Measurements from ENCODE around the gene RSPRY1.
A peak's percentile ranks its signal among the peaks of the same experiment; 100 is the strongest.

The RSPRY1 gene

DNA sequence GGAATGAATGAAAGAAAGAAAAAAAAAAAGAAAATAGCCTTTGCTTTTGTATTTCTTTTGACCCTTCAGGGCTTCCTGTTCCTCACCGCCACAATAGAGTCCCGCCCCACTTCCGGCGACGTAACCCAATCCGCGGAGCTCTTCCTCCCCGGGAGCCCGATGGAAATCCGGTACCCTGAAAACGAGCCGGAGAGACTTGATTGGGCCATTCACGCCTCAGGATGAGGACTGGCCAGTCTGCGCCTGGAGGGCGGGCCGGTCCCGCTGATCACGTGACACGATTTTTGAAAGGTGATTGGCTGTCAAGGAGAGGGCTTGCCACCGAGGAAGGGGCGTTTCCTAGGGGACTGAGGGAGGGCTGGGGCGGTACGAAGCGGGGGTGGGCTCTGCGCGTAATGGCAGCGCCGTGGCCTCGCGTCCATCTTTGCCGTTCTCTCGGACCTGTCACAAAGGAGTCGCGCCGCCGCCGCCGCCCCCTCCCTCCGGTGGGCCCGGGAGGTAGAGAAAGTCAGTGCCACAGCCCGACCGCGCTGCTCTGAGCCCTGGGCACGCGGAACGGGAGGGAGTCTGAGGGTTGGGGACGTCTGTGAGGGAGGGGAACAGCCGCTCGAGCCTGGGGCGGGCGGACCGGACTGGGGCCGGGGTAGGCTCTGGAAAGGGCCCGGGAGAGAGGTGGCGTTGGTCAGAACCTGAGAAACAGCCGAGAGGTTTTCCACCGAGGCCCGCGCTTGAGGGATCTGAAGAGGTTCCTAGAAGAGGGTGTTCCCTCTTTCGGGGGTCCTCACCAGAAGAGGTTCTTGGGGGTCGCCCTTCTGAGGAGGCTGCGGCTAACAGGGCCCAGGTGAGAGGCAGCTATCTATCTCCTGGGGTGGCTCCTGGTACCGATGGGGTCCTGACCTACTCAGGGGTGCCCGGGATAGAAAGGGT lies at the start of gene RSPRY1, which contains the start of gene PSME3IP1:
TSS of gene RSPRY1 (plus strand) at position 385 of the 927 bp plus-strand sequence. CDS start 18,330 bp downstream, outside the sequence.
TSS of gene PSME3IP1 (minus strand) at position 95 of the 927 bp plus-strand sequence. CDS start 12,185 bp downstream, outside the sequence.
- peak; percentile 97 for DNase-seq

DNA sequence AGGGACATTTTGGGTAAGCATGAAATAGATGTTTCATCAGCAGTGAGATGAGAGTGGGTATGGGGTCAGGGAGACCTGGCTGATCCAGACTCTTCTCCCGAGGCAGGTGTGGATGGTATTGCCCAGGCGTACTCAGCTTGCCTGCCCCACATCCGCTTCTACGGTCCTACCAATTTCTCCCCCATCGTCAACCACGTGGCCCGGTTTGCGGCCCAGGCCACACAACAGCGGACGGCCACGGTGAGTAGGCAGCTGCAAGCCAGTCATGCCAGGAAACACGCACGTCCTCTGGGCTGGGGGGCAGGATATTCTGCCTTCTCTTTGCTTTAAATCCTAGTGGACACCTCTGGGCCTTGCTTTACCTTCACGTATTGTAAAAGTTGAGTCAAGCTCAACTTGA lies 49.1 kb upstream of the RSPRY1 start:
- no peak for DNase-seq

DNA sequence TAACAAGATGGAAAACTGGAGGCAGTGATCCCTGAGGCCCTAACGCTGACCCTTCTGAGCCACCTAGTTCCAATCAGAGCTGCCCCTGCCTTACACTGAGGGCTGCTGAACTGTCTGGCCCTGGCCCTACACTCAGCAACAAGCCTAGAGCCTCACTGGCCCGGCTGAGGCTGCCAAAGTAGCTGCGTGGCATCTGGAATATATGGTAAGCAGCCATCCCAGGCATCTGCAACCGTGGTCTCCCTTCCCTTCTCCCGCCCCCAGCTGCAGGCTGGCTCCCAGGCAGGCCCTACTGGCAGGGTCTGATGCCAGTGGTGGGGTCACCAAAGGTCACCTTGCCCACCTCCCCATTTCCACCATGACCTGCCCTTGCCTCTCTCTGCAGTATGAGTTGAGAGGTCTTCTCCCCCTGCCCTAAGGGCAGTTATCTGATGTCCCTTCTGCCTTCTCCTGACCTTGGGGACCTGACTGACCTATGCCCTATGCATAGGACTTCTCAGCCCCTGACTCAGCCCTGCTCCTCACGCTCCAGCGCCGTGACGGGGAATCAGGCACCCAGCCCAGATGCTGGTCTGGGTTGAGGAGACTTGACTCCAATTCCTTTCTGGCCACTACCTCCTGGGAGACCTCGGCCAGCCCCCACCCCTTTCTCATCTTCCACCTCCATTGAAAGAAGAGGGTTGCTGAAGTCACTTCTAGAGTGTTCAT lies 48.4 kb upstream of the RSPRY1 start:
- no peak for DNase-seq

DNA sequence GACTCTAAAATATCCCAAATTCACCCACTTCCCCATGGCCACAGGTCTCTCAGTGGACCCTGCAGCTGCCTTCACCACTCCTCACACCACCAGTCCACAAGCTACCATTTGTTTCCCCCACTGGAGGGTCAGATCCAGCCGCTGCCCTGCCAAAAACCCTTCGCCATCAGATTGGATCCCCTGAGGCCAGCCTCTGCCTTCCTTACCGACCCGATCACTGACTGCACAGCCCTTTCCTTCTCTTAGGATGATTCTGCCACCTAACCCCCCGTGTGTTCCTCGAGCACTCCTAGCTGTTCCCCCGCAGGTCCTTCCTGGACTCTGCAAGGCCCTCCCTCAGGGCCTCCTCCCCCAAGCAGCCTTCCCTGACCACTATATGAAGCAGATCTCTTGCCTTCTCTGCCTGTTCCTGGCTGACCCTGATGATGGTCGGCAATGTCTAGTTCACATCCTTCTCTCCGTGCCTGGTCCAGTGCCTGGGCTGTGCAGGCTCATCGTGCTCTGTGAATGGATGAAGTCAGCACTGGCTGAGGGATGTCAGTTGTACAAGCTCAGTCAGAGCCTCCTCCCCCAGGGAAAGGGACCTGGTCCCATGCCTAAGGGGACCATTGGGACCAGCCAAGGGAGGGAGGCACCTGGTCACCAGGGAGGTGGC lies 47.7 kb upstream of the RSPRY1 start:
- no peak for DNase-seq

- no peak for DNase-seq
Measured at GRCh38 chr16:57140931-57141668, 45.0 kb upstream of the RSPRY1 start.

DNA sequence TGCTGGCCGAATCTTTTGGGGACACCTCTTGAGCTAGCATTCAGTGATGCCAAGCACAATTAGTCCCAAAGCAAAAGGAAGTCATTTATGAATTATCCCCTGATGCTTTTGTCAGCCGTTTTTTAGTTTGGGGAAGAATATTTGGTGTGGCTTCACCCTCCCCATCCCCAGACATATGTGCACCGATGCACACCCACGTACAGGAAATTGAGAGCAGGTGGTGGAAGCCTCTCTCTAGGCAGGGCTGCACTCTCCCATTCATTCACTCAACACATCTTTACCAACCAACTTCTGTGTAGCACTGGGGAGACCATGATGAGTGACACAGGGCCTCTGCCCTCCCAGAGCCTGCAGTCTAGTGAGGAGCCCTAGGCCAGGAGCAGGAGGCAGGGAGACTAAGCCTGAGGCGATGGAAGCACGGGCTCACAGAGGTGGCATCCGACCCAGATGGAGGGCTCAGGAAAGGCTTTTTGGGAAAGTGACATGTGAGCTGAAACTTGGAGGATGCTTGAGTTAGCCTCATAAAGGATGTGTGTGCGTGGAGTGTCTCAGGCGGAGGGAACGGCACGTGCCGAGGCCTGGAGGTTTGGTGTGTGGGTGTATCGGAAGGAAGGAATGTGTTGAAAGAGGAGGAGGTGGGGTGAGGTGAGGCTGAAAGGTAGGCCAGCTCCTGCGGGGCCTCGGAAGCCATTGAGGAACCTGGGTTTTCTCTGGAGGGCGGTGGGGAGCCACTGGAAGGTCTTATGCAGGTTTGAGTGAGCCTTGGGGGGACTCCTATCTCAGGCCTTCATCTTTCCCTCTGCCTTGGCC lies 44.1 kb upstream of the RSPRY1 start:
- DNase-seq, result no peak

GRCh38 chr16:57143149-57143921 lies 42.8 kb upstream of the RSPRY1 start:
- DNase-seq, result no peak

GRCh38 chr16:57144027-57144426 lies 42.1 kb upstream of the RSPRY1 start:
- DNase-seq, result no peak

DNA sequence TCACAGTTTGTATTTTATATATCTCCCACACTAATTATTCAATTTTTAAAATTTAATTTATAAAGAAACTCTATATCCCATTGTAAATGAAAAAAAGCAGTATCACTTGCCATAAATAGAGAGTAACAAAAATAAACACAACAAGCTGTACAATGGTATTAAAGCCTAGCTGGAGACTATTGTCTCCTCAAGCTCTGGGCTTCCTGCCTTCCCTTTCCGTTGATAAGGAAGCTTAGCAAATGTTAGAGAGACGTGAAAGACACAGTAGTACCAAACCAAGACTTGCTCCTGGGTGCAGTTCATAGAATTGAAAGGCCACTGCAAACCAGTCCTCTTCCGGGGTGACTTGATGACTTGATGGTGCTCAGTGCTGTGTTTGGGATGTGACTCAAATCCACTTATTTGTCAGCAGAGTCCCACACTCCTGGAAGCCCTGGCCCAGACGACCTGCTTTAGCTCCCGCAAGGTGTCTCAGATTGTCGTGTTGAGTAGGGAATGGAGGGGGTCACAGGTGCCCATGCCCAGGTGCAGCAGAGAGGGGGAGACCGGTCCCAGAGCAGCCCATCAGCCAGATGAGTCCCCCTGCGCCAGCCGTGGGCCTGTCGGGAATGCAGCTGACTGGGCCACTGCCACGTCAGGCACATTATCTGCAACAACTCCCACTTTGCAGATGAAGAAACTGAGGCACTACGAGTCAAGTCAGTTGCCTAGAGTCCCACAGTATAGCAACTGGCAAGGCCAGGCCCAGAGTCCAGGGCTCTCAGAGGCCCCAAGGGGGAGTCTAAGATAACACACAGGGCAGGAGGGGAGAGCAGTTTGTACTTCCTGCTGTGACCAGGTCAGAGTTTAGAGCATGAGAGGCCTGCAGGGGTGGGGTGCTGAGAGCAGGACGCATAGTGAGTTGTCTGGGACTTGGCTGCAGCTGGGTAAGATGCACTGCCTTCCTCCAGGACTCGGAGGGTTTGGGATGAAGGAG lies 40.8 kb upstream of the RSPRY1 start:
- DNase-seq, result no peak

DNA sequence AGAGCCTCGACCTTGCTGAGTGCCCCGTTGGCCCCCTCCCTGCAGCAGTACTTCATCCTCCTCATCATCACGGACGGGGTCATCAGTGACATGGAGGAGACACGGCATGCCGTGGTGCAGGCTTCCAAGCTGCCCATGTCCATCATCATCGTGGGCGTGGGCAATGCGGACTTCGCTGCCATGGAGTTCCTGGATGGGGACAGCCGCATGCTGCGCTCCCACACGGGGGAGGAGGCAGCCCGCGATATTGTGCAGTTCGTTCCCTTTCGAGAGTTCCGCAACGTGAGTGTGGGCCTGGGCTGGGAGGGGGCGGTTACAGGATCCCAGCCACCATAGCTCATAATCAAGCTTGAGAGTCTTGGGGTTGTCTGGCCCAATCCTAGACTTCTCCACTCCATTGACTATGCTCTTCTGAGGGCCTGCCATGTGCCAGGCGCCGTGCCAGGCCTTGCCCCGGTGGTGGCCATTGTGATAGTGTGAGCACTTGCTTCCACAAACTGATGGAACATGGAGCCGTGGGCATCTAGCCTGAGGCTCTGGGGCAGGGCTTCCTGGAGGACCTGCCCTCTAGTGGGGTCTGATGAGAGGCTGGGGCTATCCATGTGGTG lies 40.0 kb upstream of the RSPRY1 start:
- no peak for DNase-seq

- peak in 1 of 2 experiments; percentile 16 for DNase-seq
Measured at GRCh38 chr16:57146735-57147134, 39.4 kb upstream of the RSPRY1 start.

DNA sequence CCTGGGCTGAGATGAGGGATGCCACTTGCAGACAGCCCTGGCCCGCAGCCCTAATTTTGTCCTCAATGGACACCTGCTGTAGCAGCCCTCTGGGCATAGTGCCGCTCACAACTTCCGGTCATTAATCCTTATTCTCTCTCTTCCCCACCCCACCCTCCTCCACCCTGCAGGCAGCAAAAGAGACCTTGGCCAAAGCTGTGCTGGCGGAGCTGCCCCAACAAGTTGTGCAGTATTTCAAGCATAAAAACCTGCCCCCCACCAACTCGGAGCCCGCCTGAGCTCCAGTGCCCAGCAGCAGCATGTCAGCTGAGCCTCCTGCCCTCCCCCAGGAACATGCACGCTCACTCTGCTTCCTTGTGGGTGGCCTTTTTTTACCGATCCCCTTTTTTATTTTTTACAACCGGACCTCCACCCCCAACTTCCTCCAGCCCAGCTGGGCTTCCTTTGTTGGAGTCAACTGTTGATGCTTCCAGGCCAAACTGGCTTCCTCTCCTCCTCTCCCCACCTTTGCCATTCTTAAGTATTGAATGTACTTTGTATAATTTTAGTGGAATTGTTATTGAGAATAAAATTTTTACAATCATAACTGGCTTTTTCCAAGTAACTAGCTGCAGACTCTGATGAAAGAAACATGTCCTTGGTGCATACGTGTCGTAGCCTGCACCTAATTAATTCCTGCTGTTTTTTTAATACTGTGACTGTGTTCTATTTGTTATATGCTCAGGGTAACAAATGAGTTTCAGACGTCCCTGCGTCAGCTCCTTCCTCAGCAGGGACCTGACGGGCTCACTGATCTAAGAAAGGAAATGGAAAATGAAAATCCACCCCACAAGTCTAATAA lies 38.5 kb upstream of the RSPRY1 start:
- DNase-seq, result peak in 1 of 2 experiments; percentile 4

GRCh38 chr16:57148481-57148880 lies 37.6 kb upstream of the RSPRY1 start:
- DNase-seq, result no peak

DNA sequence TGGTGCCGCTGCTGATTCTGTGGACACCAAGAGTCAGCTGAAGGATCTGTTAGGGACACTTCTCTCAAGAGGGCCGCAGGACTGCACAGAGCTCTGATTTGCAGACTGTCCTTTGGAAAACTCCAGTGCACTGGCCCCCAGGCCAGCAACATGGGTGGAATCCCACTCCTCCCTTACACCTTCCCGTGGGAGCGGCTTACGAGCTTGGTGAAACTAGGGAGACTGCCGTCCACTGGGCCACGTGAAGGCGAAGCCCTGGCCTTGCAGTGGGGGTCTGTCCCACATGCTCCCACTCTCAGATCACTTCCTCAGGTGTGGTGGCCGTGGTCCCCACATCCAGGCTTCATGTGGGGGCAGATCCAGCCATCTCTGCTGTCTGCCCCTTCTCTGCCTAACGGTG lies 36.7 kb upstream of the RSPRY1 start:
- no peak for DNase-seq

DNA sequence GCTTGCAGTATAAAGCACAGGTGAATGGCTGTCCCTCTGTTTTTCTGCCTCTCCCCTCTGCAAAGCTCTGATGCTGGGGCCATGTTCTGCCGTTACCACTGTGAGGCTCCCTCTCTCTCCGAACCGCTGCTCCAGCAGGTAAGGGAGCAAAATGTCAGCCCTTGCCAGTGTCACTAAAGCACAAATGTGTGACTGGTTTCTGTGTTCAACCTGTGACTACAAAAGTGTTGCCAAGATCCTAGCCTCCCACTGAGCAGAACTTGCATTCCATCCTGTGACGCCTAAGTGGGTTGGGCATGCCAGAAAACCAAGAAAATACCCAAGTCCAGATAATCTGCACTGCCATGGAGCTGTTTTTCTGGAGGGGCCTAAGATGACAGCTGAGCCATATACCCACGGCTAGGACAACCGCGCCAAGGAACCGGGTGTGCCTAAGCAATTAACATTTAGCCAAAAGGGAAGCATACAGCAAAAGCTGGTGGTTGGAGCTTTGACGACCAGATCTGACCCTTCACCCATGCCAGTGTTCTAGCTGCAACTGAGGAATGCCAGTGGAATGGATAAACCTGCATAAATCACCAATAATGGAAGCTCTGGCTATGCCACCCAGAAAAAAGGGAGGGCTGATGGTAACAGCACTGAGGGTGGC lies 35.3 kb upstream of the RSPRY1 start:
- no peak for DNase-seq

DNA sequence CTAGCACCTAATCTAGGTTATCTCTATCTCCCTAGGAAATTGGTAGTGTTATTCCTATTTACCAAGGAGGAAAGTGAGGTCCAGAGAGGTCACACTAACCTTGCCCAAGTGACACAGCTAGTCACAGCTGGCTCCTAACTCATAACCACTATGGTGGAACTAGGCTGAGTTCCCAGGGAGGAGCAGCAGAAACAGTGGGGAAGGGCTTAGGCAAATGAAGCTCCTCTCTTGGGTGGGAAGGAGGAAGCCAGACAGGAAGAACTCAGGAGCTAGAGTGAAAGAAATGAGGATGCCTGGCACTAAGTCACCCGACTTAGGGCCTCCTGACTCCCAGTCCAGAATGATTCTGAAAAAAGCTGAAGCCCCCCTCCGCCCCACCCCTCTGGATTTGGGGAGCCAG lies 34.8 kb upstream of the RSPRY1 start:
- no peak for DNase-seq
